GM19099 (cell line): ENCODE data around the gene HGS.

Experiments used
- POLR2A ChIP-seq: IDR thresholded peaks from 3 replicates; pipeline ENCODE4 v1.6.1; 2011; ENCODE audit warnings: low read depth; ENCODE audit not compliant: insufficient read length; ENCODE audit errors: extremely low read depth

HGS gene

GRCh38 chr17:81651692-81652091 is 32.1 kb upstream of the HGS start:
- TF ChIP-seq POLR2A: no peak

GRCh38 chr17:81652906-81653771 is 30.7 kb upstream of the HGS start:
- TF ChIP-seq POLR2A: no peak

GRCh38 chr17:81655378-81656117 is 28.3 kb upstream of the HGS start:
- no peak for TF ChIP-seq POLR2A

- no peak for TF ChIP-seq POLR2A
These were observed 27.6 kb upstream of the HGS start, which contains the start of gene PDE6G for GRCh38 chr17:81656118-81656743. TSS of gene PDE6G (minus strand) at chr17:81656542. CDS start at chr17:81653305, 3,237 bp downstream.

GRCh38 chr17:81656835-81657234 is 27.0 kb upstream of the HGS start:
- no peak for TF ChIP-seq POLR2A

GRCh38 chr17:81659038-81659437 is 24.8 kb upstream of the HGS start:
- no peak for TF ChIP-seq POLR2A

GRCh38 chr17:81660441-81660840 is 23.4 kb upstream of the HGS start:
- no peak for TF ChIP-seq POLR2A

- TF ChIP-seq POLR2A: no peak
These were observed 21.8 kb upstream of the HGS start for GRCh38 chr17:81662002-81662401.

- no peak for TF ChIP-seq POLR2A
These were observed 19.8 kb upstream of the HGS start for GRCh38 chr17:81664051-81664470.

- TF ChIP-seq POLR2A: no peak
These were observed 18.4 kb upstream of the HGS start for GRCh38 chr17:81665205-81666091.

- TF ChIP-seq POLR2A: no peak
These were observed 17.8 kb upstream of the HGS start for GRCh38 chr17:81666092-81666341.

- peak; percentile 98 for TF ChIP-seq POLR2A
These were observed 17.2 kb upstream of the HGS start, which contains the start of the genes CCDC137 and OXLD1 for GRCh38 chr17:81666342-81667191. TSS of gene CCDC137 (plus strand) at chr17:81666737. CDS start at chr17:81666767, 30 bp downstream. TSS of gene OXLD1 (minus strand) at chr17:81666605. CDS start at chr17:81666577, 28 bp downstream.

- no peak for TF ChIP-seq POLR2A
These were observed 16.1 kb upstream of the HGS start for GRCh38 chr17:81667754-81668153.

GRCh38 chr17:81672504-81672903 is 11.3 kb upstream of the HGS start:
- TF ChIP-seq POLR2A: no peak
